Keratinocyte (primary cell): ENCODE measurements around the gene MAP4K2. TPM values are rescaled to one million over a fixed set of nuclear protein-coding genes. Genes with fewer than 3 reads are reported as not detected.

Source experiments
- DNase-seq: peaks from one replicate; pipeline ENCODE4 v3.0.0-alpha.2; 2011; ENCODE audit warnings: low read depth, missing footprints, low spot score
- FAIRE-seq: peaks from 2 replicates; lab custom pipeline; 2011; peaks lifted over from hg19 to GRCh38; lab: Jason Lieb, UNC
- H2AFZ ChIP-seq: 2 replicates; pipeline ENCODE4 v1.6.0; 2012; ENCODE audit warnings: low read length, control low read depth, inconsistent platforms; ENCODE audit not compliant: control insufficient read depth
- H3K27ac ChIP-seq: 2 replicates; pipeline ENCODE4 v1.5.1; 2011; ENCODE audit warnings: low read length; ENCODE audit not compliant: control insufficient read depth, insufficient read depth
- H3K27me3 ChIP-seq: 3 replicates; pipeline ENCODE4 v1.6.0; 2011; ENCODE audit warnings: low read length; ENCODE audit not compliant: control insufficient read depth, insufficient read depth; ENCODE audit errors: extremely low read depth
- H3K36me3 ChIP-seq, 2 experiments: 2 replicates in 1 of 2; 3 replicates in 1 of 2; pipeline ENCODE4 v1.5.1; 2011; ENCODE audit warnings: low read length in 2 of 2, mild to moderate bottlenecking in 1 of 2; ENCODE audit not compliant: control insufficient read depth in 2 of 2, insufficient read depth in 2 of 2; ENCODE audit errors: extremely low read depth in 1 of 2
- H3K4me1 ChIP-seq: 3 replicates; pipeline ENCODE4 v1.5.1; 2011; ENCODE audit warnings: low read length; ENCODE audit not compliant: control insufficient read depth, insufficient read depth; ENCODE audit errors: extremely low read depth
- H3K4me2 ChIP-seq: 3 replicates; pipeline ENCODE4 v1.6.0; 2011; ENCODE audit warnings: low read depth, low read length; ENCODE audit not compliant: control insufficient read depth, insufficient read depth; ENCODE audit errors: extremely low read depth
- H3K4me3 ChIP-seq, 3 experiments: fragments of 200-600 bp in 1 of 3; sonication (generic) in 1 of 3; 2 replicates in 2 of 3; 3 replicates in 1 of 3; pipeline ENCODE4 v1.5.1; 2011 to 2016; ENCODE audit warnings: low read length in 3 of 3, mild to moderate bottlenecking in 3 of 3, control low read depth in 2 of 3, inconsistent platforms in 1 of 3, low read depth in 1 of 3, mixed read lengths in 1 of 3, mixed run types in 1 of 3, moderate library complexity in 1 of 3; ENCODE audit not compliant: control insufficient read depth in 2 of 3, insufficient read depth in 2 of 3; ENCODE audit errors: extremely low read depth in 1 of 3
- H3K79me2 ChIP-seq: 2 replicates; pipeline ENCODE4 v1.6.0; 2012; ENCODE audit warnings: low read length; ENCODE audit not compliant: control insufficient read depth, insufficient read depth
- H3K9ac ChIP-seq: 3 replicates; pipeline ENCODE4 v1.6.0; 2011; ENCODE audit warnings: low read length; ENCODE audit not compliant: control insufficient read depth, insufficient read depth; ENCODE audit errors: extremely low read depth
- H3K9me1 ChIP-seq: 3 replicates; pipeline ENCODE4 v1.6.0; 2011; ENCODE audit warnings: low read length; ENCODE audit not compliant: control insufficient read depth, insufficient read depth; ENCODE audit errors: extremely low read depth
- H3K9me3 ChIP-seq: 2 replicates; pipeline ENCODE4 v1.5.1; 2012; ENCODE audit warnings: low read depth, low read length; ENCODE audit not compliant: control insufficient read depth
- H4K20me1 ChIP-seq: 3 replicates; pipeline ENCODE4 v1.6.0; 2011; ENCODE audit warnings: low read length; ENCODE audit not compliant: control insufficient read depth, insufficient read depth; ENCODE audit errors: extremely low read depth
- EZH2 ChIP-seq: IDR thresholded peaks from one replicate; pipeline ENCODE4 v1.6.1; 2012; ENCODE audit warnings: inconsistent platforms, mild to moderate bottlenecking, low read length, moderate library complexity
- dilution Hi-C: fragments of 300-500 bp; cut with MboI; formaldehyde crosslinking; loops from one replicate; pipeline ENCODE4 v1.7.0; 2020; ENCODE audit warnings: low sequenced_read_pairs; ENCODE audit not compliant: extremely low pct_ligation_motif_present
- polyA plus RNA-seq, 5 experiments: library from polyadenylated mRNA; depleted of rRNA in 3 of 5; stranded (reverse) in 3 of 5; stranded (forward) in 1 of 5; unstranded in 1 of 5; fragments of >200 nt; gene quantifications; 1 replicate in 1 of 5; 2 replicates in 3 of 5; 3 replicates in 1 of 5; pipeline versions ENCODE4 v1.2.1 to v1.2.3, GENCODE V29; 2011 to 2012; ENCODE audit warnings: missing spikeins in 2 of 5, low read depth in 1 of 5, low replicate concordance in 1 of 5
- TF ChIP-seq, protein P1 (sequence below), 3 experiments: IDR thresholded peaks in 1 of 3; conservative IDR thresholded peaks in 1 of 3; optimal IDR thresholded peaks in 1 of 3; 2 replicates in 2 of 3; 3 replicates in 1 of 3; pipeline versions ENCODE3 to v1.5.1; 2011; ENCODE audit warnings: low read length in 3 of 3, mild to moderate bottlenecking in 3 of 3, moderate library complexity in 2 of 3, control low read depth in 1 of 3, inconsistent platforms in 1 of 3; ENCODE audit not compliant: insufficient read depth in 2 of 3; ENCODE audit errors: extremely low read depth in 1 of 3

The MAP4K2 gene
- polyA plus RNA-seq, 1 donor (not counting 4 experiments of a cell fraction or from before 2014, with no cell fraction given), result 6.7 TPM

GRCh38 chr11:64833509-64833908 is 30.5 kb upstream of the MAP4K2 start:
- Histone ChIP-seq H3K9me3 (no peaks in the 10 kb centered on the region), H3K36me3 (peaks cover 8 to 51% of the 10 kb centered on the region in 2 experiments), H3K27me3 (no peaks in the 10 kb centered on the region), H2AFZ (no peak overlapping the region), H4K20me1 (no peaks in the 10 kb centered on the region), H3K4me3 (no peak overlapping the region), H3K4me1 (peaks cover 11% of the 10 kb centered on the region), H3K4me2 (no peak overlapping the region), H3K9ac (no peak overlapping the region), H3K9me1 (no peaks in the 10 kb centered on the region), H3K27ac (no peak overlapping the region), H3K79me2 (no peaks in the 10 kb centered on the region)
- dilution Hi-C loops, result no loop called here
- TF ChIP-seq, protein P1, sequence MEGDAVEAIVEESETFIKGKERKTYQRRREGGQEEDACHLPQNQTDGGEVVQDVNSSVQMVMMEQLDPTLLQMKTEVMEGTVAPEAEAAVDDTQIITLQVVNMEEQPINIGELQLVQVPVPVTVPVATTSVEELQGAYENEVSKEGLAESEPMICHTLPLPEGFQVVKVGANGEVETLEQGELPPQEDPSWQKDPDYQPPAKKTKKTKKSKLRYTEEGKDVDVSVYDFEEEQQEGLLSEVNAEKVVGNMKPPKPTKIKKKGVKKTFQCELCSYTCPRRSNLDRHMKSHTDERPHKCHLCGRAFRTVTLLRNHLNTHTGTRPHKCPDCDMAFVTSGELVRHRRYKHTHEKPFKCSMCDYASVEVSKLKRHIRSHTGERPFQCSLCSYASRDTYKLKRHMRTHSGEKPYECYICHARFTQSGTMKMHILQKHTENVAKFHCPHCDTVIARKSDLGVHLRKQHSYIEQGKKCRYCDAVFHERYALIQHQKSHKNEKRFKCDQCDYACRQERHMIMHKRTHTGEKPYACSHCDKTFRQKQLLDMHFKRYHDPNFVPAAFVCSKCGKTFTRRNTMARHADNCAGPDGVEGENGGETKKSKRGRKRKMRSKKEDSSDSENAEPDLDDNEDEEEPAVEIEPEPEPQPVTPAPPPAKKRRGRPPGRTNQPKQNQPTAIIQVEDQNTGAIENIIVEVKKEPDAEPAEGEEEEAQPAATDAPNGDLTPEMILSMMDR (optimal IDR thresholded peaks at IDR 0.05 in 1 of 3, IDR thresholded peaks at IDR 0.05 in 1 of 3, conservative IDR thresholded peaks at IDR 0.05 in 1 of 3; ENCODE audit: extremely low read depth in 1 of 3, insufficient read depth in 2 of 3, low read length in 3 of 3), result no peak
- no peak for TF ChIP-seq EZH2
- FAIRE-seq (no peak), DNase-seq (no peak)

GRCh38 chr11:64833198-64833502 is 30.1 kb upstream of the MAP4K2 start:
- DNase-seq, result no peak

More at GRCh38 chr11:64833198-64833502, 30.1 kb upstream of the MAP4K2 start:
- no peaks in the 10 kb centered on the region for H4K20me1 ChIP-seq
- H3K4me3 ChIP-seq, result no peak overlapping the region
- H3K36me3 ChIP-seq, result peaks cover 8 to 48% of the 10 kb centered on the region in 2 experiments
- no peaks in the 10 kb centered on the region for H3K79me2 ChIP-seq
- H3K9ac ChIP-seq, result no peak overlapping the region
- no peak for FAIRE-seq
- H3K27ac ChIP-seq, result no peak overlapping the region
- H3K4me1 ChIP-seq, result peaks cover 11% of the 10 kb centered on the region
- no peaks in the 10 kb centered on the region for H3K9me3 ChIP-seq
- no peak overlapping the region for H2AFZ ChIP-seq
- no peaks in the 10 kb centered on the region for H3K9me1 ChIP-seq
- H3K27me3 ChIP-seq, result no peaks in the 10 kb centered on the region
- dilution Hi-C loops, result no loop called here
- TF ChIP-seq, protein P1 (optimal IDR thresholded peaks at IDR 0.05 in 1 of 3, IDR thresholded peaks at IDR 0.05 in 1 of 3, conservative IDR thresholded peaks at IDR 0.05 in 1 of 3; ENCODE audit: extremely low read depth in 1 of 3, insufficient read depth in 2 of 3, low read length in 3 of 3), result no peak
- no peak for TF ChIP-seq EZH2
- no peak overlapping the region for H3K4me2 ChIP-seq
